ENCODE data around the gene BTBD2.

BTBD2 gene

DNA sequence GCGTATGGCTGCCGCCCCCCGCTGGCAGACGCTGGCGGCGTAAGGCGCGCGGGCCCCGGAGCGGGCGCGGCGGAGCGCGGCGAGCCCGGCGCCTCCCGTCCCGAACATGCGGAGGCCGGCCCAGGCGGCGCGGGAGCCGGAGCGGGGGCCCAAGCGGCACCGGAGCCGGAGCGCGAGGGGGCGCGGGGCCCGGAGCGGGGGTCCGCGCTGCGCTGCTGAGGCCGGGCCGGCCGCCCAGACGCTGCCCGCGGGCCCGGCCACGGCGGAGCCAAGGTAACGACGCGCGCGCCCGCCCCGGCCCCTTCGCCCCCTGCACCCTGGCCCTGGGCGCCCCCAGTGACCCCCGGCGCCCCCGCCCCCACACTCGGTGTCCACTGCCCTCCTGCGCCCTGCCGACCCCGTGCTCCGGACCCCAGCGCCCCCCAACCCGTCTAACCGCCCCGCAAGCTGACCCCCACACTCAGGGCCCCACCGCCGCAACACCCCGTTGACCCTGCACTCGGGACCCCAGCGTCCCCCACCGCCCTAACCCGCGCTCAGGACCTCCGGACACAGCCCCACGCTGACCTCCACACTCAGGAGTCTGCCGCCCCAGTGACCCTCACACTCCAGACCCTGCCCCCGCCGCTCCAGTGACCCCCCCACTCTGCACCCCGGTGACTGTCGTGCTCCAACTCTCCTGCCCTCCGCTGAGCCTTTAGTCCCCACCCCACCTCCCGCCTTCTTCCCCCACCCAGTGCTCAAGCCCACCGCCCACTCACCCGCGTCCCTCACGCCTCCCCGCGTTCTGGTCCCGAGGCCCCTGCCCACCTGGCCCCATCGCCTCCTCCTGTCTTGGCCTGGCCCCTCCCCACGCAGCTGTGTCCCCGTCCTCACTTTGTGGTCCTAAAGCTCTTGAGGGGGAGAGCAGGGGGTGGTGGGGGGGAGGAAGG, 74.1 kb downstream of the BTBD2 start, which contains the start of gene CSNK1G2:
TSS of gene CSNK1G2 (plus strand) at position 27 of the 932 bp plus-strand sequence. CDS start 28,601 bp downstream, outside the sequence.
- DNase-seq (ENCODE audit: low spot score), result no peak

DNA sequence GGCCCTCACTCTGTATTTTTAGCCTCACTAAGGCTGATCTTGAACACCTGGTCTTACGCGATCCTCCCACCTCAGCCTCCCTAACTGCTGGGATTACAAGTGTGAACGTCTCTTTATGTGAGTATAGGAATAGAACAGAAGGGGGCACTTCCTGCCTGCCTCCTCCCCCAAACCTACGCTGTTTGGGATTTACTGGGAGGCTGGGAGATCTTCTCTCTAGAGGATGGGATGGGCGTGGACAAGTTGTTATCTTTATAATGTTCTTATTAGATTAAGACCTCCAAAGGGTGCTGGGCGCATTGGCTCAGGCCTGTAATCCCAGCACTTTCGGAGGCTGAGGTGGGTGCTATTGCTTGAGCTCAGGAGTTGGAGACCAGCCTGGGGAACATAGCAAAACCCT, 77.4 kb downstream of the BTBD2 start:
- no peak for DNase-seq (ENCODE audit: low spot score)

DNA sequence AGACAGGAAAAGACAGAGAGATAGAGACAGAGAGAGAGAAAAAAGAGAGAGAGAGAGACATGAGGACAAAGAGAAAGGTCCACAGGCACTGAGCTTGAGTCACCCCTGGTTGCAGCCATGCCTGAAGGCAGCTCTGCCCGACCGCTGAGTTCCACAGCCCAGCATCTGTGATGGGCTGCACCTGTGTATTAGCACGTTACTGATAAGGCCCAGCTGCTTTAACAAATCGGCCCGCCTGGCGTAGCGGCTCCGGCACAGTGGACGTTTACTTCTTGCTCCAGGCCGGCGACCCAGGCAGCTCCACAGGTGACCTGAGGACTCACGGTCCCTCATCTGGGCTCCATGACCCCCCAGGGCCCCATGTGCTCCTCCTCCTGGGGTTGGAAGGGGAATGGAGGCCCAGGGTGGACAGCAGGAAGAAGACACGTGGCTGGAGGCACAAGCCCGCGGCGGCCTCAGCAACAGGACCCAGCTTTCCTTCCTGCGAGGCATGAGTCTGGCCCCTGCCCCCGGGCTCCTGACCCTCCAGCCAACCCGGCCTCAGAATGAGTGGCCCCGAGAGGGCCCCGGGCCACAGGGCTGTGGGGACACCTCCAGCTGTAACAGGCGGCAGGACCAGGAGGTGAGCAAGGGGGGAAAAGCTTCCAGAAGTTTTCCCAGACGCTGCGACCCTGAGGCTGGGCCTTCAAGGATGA, 78.5 kb downstream of the BTBD2 start:
- no peak for DNase-seq (ENCODE audit: low spot score)

DNA sequence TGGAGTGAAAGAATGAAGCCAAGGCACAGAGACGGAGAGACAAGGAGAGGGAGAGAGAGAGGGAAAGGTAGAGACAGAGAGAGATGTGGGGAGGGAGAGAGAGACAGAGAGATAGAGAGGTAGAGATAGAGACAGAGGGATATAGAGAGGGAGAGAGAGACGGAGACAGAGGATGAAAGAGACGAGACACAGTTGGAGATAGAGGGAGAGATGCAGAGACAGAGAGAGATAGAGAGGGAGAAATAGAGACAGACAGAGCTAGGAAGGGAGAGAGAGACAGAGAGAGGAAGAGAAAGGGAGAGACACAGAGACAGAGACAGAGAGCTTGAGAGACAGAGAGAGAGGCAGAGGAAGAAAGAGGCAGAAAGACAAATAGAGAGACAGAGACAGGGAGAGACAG, 79.1 kb downstream of the BTBD2 start:
- no peak for DNase-seq (ENCODE audit: low spot score)

DNA sequence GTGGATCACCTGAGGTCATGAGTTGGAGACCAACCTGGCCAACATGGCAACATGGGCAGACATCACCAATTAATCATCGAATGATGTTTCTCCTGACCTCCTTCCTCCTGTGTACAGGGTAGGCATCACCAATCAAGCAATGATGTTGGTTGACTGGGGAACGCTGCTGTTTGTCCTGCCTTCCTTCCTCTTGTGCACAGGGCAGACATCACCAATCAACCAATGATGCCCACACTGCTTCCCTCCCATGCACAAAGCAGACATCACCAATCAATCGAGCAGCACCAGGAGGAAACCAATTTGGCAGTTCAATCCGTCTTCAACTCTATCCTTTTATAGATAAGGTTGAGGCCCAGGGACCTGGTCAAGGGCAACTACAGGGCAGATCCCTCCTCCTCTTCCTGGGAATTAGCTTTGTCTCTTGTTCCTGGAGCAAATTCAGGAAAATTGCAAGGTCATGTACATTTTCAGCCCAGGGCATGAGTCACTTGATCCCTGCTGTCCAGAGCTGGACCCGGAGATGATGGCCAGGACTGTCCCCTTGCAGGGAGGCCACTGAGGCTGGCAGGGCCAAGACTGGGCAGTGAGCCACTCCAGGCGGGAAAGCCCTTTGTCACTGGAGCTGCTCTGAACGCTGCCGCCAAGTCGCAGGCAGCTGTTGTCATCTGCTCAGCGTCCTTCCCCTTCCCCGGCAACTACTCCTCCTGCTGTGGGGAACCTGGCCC, 79.9 kb downstream of the BTBD2 start:
- DNase-seq (ENCODE audit: low spot score), result no peak

Measured in SW480 (cell line).